ENCODE results near the gene SCUBE2.

The SCUBE2 gene

GRCh38 chr11:8971924-8972316, 119.5 kb downstream of the SCUBE2 start:
- TF ChIP-seq, protein P1, sequence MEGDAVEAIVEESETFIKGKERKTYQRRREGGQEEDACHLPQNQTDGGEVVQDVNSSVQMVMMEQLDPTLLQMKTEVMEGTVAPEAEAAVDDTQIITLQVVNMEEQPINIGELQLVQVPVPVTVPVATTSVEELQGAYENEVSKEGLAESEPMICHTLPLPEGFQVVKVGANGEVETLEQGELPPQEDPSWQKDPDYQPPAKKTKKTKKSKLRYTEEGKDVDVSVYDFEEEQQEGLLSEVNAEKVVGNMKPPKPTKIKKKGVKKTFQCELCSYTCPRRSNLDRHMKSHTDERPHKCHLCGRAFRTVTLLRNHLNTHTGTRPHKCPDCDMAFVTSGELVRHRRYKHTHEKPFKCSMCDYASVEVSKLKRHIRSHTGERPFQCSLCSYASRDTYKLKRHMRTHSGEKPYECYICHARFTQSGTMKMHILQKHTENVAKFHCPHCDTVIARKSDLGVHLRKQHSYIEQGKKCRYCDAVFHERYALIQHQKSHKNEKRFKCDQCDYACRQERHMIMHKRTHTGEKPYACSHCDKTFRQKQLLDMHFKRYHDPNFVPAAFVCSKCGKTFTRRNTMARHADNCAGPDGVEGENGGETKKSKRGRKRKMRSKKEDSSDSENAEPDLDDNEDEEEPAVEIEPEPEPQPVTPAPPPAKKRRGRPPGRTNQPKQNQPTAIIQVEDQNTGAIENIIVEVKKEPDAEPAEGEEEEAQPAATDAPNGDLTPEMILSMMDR (IDR thresholded peaks at IDR 0.05; ENCODE audit: low read depth, low read length), result no peak
- no peak for DNase-seq (ENCODE audit: extremely low read depth, low read depth)

DNA sequence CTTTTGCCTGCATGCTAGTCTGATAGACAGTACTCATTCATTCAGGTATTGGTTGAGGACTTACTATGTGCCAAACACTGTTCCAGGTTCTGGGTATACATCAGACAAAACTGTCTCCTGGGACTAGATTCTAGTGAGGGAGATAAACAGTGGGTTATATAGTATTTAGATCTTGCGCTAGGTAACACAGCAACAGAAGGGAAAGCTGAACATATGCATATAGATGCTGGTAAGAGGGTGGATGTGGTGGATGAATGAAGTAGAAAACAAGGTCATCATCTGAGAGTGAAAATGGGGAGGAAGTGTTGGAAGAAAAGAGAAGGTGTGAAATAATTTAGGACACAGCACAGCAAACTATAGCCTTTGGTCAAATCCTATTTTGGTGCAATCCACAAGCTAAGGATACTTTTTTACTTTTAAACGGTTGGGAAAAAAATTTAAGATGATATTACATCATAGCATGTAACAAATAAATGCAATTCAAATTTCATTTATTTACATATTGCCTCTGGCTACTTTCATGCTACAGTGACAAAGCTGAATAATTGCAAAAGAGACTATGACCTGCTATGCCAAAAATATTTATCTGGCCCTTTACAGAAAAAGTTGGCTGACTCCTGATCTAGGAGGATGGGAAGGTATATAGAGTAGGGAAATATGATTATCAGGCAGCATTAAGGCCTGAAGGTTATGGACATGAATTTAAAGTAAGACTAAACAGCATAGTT, 120.0 kb downstream of the SCUBE2 start:
- DNase-seq (ENCODE audit: extremely low read depth, low read depth), result no peak
- TF ChIP-seq, protein P1 (IDR thresholded peaks at IDR 0.05; ENCODE audit: low read depth, low read length), result no peak
